GM12801 (cell line): Measurements from ENCODE around the gene ODAD4.

Experiments used
- CTCF ChIP-seq: IDR thresholded peaks from one replicate; pipeline ENCODE4 v1.5.1; 2011; ENCODE audit warnings: control low read depth; ENCODE audit not compliant: insufficient read length; ENCODE audit errors: extremely low read depth

ODAD4 gene

GRCh38 chr17:41988418-41988817 lies 58.0 kb downstream of the ODAD4 start:
- TF ChIP-seq CTCF: no peak

- no peak for TF ChIP-seq CTCF
Observed at GRCh38 chr17:41989702-41990419, 59.4 kb downstream of the ODAD4 start.

- no peak for TF ChIP-seq CTCF
Observed at GRCh38 chr17:41992576-41992975, 62.2 kb downstream of the ODAD4 start.

DNA sequence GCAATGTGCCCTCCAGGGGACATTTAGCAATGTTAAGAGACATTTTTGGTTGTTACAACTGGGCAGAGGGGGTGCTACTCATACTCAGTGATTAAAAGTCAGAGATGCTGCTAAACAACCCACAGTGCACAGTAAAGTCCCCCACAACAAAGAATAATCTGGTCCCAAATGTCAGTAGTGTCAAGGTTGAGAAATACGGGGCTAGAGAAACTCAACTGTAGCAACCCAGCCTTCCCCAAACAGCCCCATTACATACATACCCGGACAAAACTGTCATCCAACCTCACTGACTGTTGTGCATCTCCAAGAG lies 66.4 kb downstream of the ODAD4 start:
- TF ChIP-seq CTCF: no peak

DNA sequence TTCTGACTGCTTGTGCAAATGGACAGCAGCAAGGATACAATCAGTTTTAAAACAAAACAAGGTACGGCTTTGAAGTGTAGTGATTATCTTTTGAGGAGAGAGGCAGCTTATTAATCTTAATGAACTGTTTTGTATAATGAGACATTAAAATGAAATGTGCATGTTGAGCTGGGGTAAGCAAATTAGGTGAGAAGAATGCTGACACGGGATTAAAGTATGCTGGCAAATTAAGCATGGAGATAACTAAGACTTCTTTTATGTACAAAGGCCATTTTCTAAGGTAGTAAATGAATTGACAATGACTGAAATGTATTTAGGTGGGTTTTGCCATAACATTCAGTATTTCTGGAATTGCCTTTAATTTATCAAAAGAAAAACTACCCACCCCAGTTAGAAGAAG lies 68.1 kb downstream of the ODAD4 start:
- TF ChIP-seq CTCF: no peak

DNA sequence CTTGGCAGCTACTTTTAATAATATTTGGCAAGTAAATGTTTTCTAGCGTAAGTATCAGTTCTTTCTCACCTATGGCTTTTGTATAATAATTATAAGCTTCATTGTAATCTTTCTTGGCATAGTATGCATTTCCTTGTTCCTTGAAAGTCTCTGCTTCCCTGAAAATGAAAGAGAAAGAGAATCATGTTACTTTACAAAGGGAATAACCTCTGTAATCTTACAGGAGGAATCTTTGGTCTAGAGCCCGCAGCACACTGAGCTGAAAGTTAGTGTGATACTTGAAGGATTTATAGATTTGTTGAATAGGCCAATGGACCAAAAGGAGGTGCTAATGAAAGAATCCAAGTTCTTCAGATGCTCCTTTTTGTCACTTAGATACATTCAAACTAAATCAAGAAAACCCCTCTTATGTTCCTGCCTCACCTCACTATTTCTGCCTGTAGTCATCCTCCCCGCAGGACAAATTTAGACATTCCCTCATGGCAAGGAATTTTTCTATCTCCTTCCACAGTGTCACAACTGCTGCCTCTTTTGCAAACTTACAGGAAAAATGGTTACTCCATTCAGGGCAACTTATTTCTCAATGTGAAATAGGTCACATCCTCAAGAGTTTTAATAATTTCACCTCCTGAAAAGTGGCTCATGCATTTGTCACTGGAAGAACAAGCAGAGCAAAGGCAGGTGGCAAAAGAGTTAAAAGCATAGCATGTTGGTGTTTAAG lies 70.2 kb downstream of the ODAD4 start:
- TF ChIP-seq CTCF: no peak

- TF ChIP-seq CTCF: no peak
Observed at GRCh38 chr17:42001729-42002128, 71.3 kb downstream of the ODAD4 start.
